Skeletal muscle satellite cell (primary cell): ENCODE data around the gene KCNH2.

Experiments used
- H3K27me3 ChIP-seq: 2 replicates; pipeline ENCODE4 v1.7.0; 2013; ENCODE audit warnings: low read length; ENCODE audit not compliant: control insufficient read depth, insufficient read depth
- H3K36me3 ChIP-seq: 2 replicates; pipeline ENCODE4 v1.7.0; 2013; ENCODE audit warnings: mild to moderate bottlenecking, control low read depth, low read length; ENCODE audit not compliant: insufficient read depth
- H3K4me1 ChIP-seq: 2 replicates; pipeline ENCODE4 v1.7.0; 2013; ENCODE audit warnings: low read length; ENCODE audit not compliant: control insufficient read depth, insufficient read depth
- H3K4me2 ChIP-seq: 2 replicates; pipeline ENCODE4 v1.7.0; 2013; ENCODE audit warnings: mild to moderate bottlenecking, low read length
- H3K4me3 ChIP-seq: 2 replicates; pipeline ENCODE4 v1.7.0; 2013; ENCODE audit warnings: low read length
- H3K9ac ChIP-seq: 2 replicates; pipeline ENCODE4 v1.7.0; 2013; ENCODE audit warnings: mild to moderate bottlenecking, low read depth, low read length, moderate library complexity
- H3K9me3 ChIP-seq: replicated peaks from 2 replicates; pipeline ENCODE4 v1.7.0; 2013; ENCODE audit warnings: mild to moderate bottlenecking, control low read depth, low read length

The KCNH2 gene

DNA sequence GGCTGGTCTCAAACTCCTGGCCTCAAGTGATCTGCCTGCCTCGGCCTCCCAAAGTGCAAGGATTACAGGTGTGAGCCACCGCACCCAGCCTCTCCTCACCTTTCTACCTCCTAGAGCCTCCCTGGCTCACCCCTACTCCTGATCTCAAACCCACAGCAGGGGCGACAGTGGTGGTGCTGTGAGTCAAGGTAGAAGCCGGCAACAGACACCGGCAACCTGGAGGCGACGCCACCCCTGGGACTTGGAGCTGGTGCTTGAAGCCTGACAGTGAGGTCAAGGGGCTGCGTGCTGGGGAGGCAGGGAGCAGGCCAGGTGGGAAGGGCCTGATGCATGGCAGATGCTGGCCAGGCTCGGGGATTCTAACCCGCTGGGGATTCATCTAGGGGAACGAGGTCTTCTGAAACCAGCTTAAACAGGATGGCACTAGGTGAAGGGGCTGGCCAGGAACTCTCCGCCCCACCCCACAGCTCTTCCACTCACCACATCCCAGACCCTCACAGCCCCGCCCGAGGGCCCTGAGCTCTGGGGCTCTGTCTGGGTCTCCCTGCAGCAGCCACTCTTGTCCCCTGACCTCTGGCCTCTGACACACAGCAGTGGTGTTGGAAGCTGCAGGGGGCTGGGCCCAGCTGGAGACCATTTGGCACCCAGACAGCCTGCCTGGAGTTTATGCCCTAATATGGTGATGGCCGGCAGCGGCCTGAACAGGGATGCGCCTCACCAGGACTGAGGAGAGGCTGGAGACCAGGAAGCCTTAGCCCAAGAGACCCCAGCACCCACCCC, 16.4 kb downstream of the KCNH2 start:
- Histone ChIP-seq H3K9ac (no peak overlapping the region), H3K9me3 (no peaks in the 10 kb centered on the region), H3K4me2 (no peak overlapping the region), H3K27me3 (peaks cover 14% of the 10 kb centered on the region), H3K4me1 (no peaks in the 10 kb centered on the region), H3K4me3 (no peak overlapping the region), H3K36me3 (no peaks in the 10 kb centered on the region)

GRCh38 chr7:150959739-150960734, 18.1 kb downstream of the KCNH2 start:
- peaks cover 16% of the 10 kb centered on the region for H3K27me3 ChIP-seq
- H3K4me3 ChIP-seq, result no peak overlapping the region
- H3K36me3 ChIP-seq, result no peaks in the 10 kb centered on the region
- H3K9ac ChIP-seq, result no peak overlapping the region
- H3K4me2 ChIP-seq, result no peak overlapping the region
- H3K9me3 ChIP-seq, result no peaks in the 10 kb centered on the region
- peaks cover 7% of the 10 kb centered on the region for H3K4me1 ChIP-seq

GRCh38 chr7:150959081-150959480, 19.0 kb downstream of the KCNH2 start:
- H3K4me2 ChIP-seq, result no peak overlapping the region
- H3K9me3 ChIP-seq, result no peaks in the 10 kb centered on the region
- H3K9ac ChIP-seq, result no peak overlapping the region
- H3K4me3 ChIP-seq, result no peak overlapping the region
- H3K4me1 ChIP-seq, result peaks cover 7% of the 10 kb centered on the region
- no peaks in the 10 kb centered on the region for H3K36me3 ChIP-seq
- H3K27me3 ChIP-seq, result peaks cover 14% of the 10 kb centered on the region

DNA sequence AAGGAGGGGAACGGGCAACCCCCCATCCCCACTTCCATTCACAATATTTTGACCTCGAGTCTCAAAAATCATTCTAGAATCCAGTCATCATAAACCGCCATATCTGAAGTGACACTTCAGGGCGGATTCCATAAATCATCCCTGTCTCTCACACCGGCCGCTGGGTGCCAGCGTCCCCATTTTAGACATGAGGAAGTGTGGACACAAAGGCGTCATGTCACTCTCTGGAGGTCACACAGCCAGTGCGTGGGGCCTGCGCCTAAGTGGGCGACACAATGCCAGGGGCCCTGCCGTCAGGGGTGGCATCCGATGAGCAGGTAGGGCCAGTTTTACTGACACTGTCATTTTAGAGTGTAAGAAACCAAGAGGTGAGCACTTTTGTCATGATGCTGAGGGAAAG, 19.5 kb downstream of the KCNH2 start:
- no peak overlapping the region for H3K4me2 ChIP-seq
- H3K9me3 ChIP-seq, result no peaks in the 10 kb centered on the region
- H3K4me3 ChIP-seq, result no peak overlapping the region
- H3K27me3 ChIP-seq, result peaks cover 14% of the 10 kb centered on the region
- no peak overlapping the region for H3K9ac ChIP-seq
- peaks cover 7% of the 10 kb centered on the region for H3K4me1 ChIP-seq
- H3K36me3 ChIP-seq, result no peaks in the 10 kb centered on the region

DNA sequence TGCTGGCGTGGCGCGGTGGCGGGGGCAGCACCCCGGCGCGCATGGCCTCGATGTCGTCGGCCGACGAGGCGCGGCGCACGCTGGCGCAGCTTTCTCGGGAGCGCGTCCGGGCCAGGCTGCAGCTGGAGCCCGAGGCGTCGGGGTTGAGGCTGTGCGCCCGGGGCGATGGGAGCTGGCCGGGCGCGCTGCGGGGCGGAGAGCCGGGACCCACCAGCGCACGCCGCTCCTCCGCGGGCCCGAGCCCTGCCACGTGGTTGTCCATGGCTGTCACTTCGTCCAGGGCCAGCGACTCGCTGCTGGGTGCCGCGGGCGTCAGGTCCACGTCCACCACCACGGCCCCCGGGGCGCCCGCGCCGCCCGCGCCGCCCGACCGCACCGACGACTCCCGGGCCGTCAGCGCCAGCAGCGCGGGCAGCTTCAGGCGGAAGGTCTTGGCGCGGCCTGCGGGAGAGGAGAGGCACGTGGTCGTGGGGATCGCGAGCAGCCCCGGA, 20.0 kb downstream of the KCNH2 start:
- H3K4me2 ChIP-seq, result no peak overlapping the region
- H3K36me3 ChIP-seq, result no peaks in the 10 kb centered on the region
- peaks cover 14% of the 10 kb centered on the region for H3K27me3 ChIP-seq
- H3K9me3 ChIP-seq, result no peaks in the 10 kb centered on the region
- no peak overlapping the region for H3K9ac ChIP-seq
- H3K4me1 ChIP-seq, result peaks cover 7% of the 10 kb centered on the region
- no peak overlapping the region for H3K4me3 ChIP-seq

DNA sequence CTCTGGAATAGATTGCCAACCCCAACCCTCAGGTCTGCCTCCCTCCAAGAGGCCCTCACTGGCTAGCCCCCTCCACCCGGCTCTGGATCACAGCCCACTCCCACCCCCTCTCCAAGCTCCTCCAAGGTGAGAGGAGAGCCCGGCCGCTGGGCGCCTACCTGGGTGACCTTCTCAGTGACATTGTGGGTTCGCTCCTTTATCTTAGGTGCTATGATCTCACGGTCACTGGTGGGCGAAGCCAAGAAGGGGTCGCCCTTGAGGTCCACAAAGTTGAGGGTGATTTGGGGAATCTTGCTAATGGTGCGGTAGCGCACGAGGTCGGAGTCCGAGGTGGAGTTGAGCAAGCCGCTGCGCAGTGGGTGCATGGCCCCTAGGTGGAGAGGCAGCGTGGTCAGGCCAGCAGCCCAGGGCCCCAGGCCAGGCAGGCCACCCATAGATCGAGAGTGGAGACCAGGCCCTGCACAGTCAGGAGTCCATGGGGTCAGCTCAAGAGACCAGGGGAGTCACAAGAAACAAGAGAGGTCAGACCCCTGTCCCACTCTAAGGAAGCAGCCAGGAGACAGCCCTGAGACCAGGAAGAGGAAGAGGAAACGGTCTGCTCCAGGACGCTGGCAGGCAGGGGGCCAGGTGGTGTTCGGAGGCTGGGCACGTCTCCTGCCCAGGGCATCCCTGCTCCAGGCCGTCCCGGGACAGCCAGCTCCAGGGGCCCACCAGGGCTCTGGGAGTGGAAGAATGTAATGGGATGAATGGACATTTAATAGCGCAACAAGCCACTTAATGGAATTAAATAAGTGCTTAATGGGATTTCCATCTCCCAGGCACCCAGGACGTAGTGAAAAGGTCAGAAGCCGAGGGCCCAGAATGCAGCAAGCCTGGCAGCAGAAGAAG, 20.7 kb downstream of the KCNH2 start:
- Histone ChIP-seq H3K4me2 (no peak overlapping the region), H3K9me3 (no peaks in the 10 kb centered on the region), H3K4me1 (peaks cover 7% of the 10 kb centered on the region), H3K9ac (no peak overlapping the region), H3K27me3 (peaks cover 14% of the 10 kb centered on the region), H3K4me3 (no peak overlapping the region), H3K36me3 (no peaks in the 10 kb centered on the region)

GRCh38 chr7:150956395-150957132, 21.6 kb downstream of the KCNH2 start:
- Histone ChIP-seq H3K36me3 (no peaks in the 10 kb centered on the region), H3K27me3 (peaks cover 12% of the 10 kb centered on the region), H3K9ac (no peak overlapping the region), H3K9me3 (no peaks in the 10 kb centered on the region), H3K4me1 (peaks cover 7% of the 10 kb centered on the region), H3K4me3 (no peak overlapping the region), H3K4me2 (no peak overlapping the region)

DNA sequence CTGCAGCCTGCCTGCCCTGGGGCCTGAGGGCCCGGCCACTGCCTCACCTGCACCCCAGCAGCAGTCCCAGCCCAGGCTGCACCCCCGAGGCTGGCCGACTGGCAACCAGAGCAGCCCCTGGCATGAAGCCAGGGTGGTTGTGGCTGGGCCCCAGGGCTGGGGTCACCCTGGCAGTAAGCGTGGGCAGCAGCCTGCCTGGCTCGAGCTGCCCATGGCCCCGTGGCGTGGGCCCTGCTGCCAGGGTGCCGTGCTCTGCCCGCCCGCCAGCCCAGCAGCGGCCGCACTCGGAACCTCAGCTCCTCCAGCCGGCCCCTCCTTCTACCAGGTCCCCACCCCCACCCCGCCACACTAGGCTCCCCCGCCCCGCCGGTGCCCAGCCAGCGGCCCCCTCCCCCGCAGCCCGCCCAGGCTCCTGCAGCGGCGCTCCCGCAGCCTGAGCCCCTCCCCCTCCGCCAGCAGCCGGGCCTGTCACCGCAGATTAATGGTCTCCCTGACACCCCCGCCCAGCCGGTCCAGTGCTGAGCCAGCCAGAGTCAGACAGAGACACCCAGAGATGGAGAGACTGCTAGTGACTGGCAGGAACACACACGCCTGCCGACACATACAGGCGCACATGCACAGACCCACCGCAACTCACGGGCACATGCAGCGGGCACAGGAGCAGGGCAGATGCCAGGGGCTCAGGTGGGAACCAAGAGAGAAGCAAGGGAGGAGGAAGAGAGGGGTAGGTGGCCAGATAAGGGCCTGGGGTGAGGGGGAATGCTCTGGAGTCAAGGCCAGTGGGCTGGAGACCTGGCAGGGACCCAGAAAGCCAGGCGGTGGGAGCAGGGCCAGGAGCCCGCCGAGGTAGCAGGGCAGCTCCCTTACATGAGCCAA, 22.4 kb downstream of the KCNH2 start:
- Histone ChIP-seq H3K4me1 (peaks cover 7% of the 10 kb centered on the region), H3K9me3 (no peaks in the 10 kb centered on the region), H3K9ac (no peak overlapping the region), H3K4me3 (no peak overlapping the region), H3K36me3 (no peaks in the 10 kb centered on the region), H3K27me3 (peaks cover 12% of the 10 kb centered on the region), H3K4me2 (peak overlapping the region; percentile 56)

DNA sequence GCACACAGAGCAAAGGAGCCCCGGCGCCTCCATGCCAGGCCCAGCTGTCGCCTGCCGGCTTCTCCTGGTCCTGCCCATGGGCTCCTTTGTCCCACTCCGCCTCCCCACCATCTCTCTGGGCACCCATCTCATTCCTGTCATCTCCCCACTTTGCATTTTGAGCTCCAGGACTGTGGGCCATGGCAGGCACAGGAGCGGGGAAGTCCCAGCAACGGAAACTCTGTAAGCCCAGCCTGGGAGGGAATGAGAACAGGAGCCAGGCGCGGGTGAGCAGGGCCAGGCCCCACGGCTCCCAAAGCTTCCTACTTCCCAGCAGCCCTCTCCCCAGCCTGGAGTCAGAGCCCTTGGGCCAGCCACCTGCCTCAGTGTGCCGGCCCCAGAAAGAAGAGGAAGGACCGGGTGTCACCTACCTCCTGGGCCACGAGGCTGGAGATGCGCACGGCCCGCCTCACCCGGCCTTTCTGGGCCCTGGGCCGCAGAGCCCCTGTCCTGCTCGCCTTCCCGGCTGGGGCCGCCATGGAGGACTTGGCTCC, 23.1 kb downstream of the KCNH2 start:
- Histone ChIP-seq H3K4me1 (peaks cover 7% of the 10 kb centered on the region), H3K9ac (no peak overlapping the region), H3K9me3 (no peaks in the 10 kb centered on the region), H3K4me3 (no peak overlapping the region), H3K4me2 (peak overlapping the region; percentile 56), H3K36me3 (no peaks in the 10 kb centered on the region), H3K27me3 (peaks cover 12% of the 10 kb centered on the region)
